H7 (cell line): ENCODE measurements around the gene THRA. TPM values are rescaled to one million over a fixed set of nuclear protein-coding genes. Genes with fewer than 3 reads are reported as not detected.

Experiments used
- DNase-seq: peaks from one replicate; pipeline ENCODE4 v3.0.0; 2012
- H3K27me3 ChIP-seq: 2 replicates; pipeline ENCODE4 v1.6.0; 2011; ENCODE audit warnings: mild to moderate bottlenecking, low read length; ENCODE audit not compliant: control insufficient read depth, insufficient read depth
- H3K36me3 ChIP-seq: replicated peaks from 2 replicates; pipeline ENCODE4 v1.5.1; 2011; ENCODE audit warnings: low read length; ENCODE audit not compliant: control insufficient read depth, insufficient read depth
- H3K4me3 ChIP-seq: 2 replicates; pipeline ENCODE4 v1.5.1; 2011; ENCODE audit warnings: low read depth, mild to moderate bottlenecking, control low read depth, low read length, moderate library complexity; ENCODE audit not compliant: insufficient read depth
- total RNA-seq: library from RNA; depleted of rRNA; stranded (reverse); fragments of >200 nt; shearing (Covaris generic); gene quantifications from 2 replicates; pipeline ENCODE4 v1.2.3, GENCODE V29; 2014; rRNA removed

The THRA gene
- 13.2 and 15.2 TPM in 2 replicates for total RNA-seq

GRCh38 chr17:40062329-40063186 lies at the start of gene THRA:
TSS of gene THRA (plus strand) at chr17:40062965. CDS start at chr17:40074489, 11,524 bp downstream.
- Histone ChIP-seq H3K27me3 (peaks cover 14% of the 10 kb centered on the region), H3K36me3 (no peaks in the 10 kb centered on the region), H3K4me3 (peak within 1 kb of the TSS; percentile 83)
- DNase-seq = peak; percentile 97

GRCh38 chr17:40014375-40014980 lies 48.3 kb upstream of the THRA start:
- Histone ChIP-seq H3K36me3 (peaks cover under 1% of the 10 kb centered on the region; the same call in 1 of the 2 replicates), H3K27me3 (no peaks in the 10 kb centered on the region), H3K4me3 (no peak overlapping the region)
- DNase-seq = peak; percentile 63

- DNase-seq = peak; percentile 52
Observed at GRCh38 chr17:40015005-40015997, 47.5 kb upstream of the THRA start, which contains the start of gene CSF3. TSS of gene CSF3 (plus strand) at chr17:40015440. CDS start at chr17:40015475, 35 bp downstream.

GRCh38 chr17:40015998-40016985 lies 46.5 kb upstream of the THRA start:
- peak; percentile 54 for DNase-seq
- Histone ChIP-seq H3K4me3 (no peak overlapping the region), H3K27me3 (no peaks in the 10 kb centered on the region), H3K36me3 (peaks cover 4% of the 10 kb centered on the region)

More at GRCh38 chr17:40015005-40015997, 47.5 kb upstream of the THRA start, which contains the start of gene CSF3:
- Histone ChIP-seq H3K4me3 (no peak within 1 kb of the TSS), H3K27me3 (no peaks in the 10 kb centered on the region), H3K36me3 (peaks cover 2% of the 10 kb centered on the region; the same call in 1 of the 2 replicates)

GRCh38 chr17:40017422-40018080 lies 45.2 kb upstream of the THRA start:
- Histone ChIP-seq H3K4me3 (no peak overlapping the region), H3K36me3 (peaks cover 9% of the 10 kb centered on the region), H3K27me3 (no peaks in the 10 kb centered on the region)
- DNase-seq = peak; percentile 43

- peaks cover 13% of the 10 kb centered on the region for H3K36me3 ChIP-seq
- no peak overlapping the region for H3K4me3 ChIP-seq
- no peaks in the 10 kb centered on the region for H3K27me3 ChIP-seq
- peak; percentile 95 for DNase-seq
Observed at GRCh38 chr17:40018211-40019121, 44.3 kb upstream of the THRA start.

GRCh38 chr17:40019140-40019991 lies 43.4 kb upstream of the THRA start:
- Histone ChIP-seq H3K4me3 (no peak overlapping the region), H3K27me3 (no peaks in the 10 kb centered on the region), H3K36me3 (peaks cover 13% of the 10 kb centered on the region)
- DNase-seq = peak; percentile 80

GRCh38 chr17:40020146-40020545 lies 42.6 kb upstream of the THRA start:
- Histone ChIP-seq H3K4me3 (no peak overlapping the region), H3K27me3 (no peaks in the 10 kb centered on the region), H3K36me3 (peaks cover 13% of the 10 kb centered on the region)
- peak; percentile 35 for DNase-seq

GRCh38 chr17:40021451-40021971 lies 41.3 kb upstream of the THRA start:
- peak; percentile 28 for DNase-seq
- no peaks in the 10 kb centered on the region for H3K27me3 ChIP-seq
- no peak overlapping the region for H3K4me3 ChIP-seq
- peaks cover 22% of the 10 kb centered on the region for H3K36me3 ChIP-seq

GRCh38 chr17:40022497-40022896 lies 40.3 kb upstream of the THRA start:
- H3K36me3 ChIP-seq = peaks cover 23% of the 10 kb centered on the region
- no peak overlapping the region for H3K4me3 ChIP-seq
- H3K27me3 ChIP-seq = no peaks in the 10 kb centered on the region
- no peak for DNase-seq

GRCh38 chr17:40022961-40023541 lies 39.7 kb upstream of the THRA start:
- H3K27me3 ChIP-seq = no peaks in the 10 kb centered on the region
- peaks cover 23% of the 10 kb centered on the region for H3K36me3 ChIP-seq
- H3K4me3 ChIP-seq = no peak overlapping the region
- DNase-seq = peak; percentile 30
